A549 (cell line): ENCODE results near the gene SNU13.

Source experiments
- CTCF ChIP-seq: fragments of >200 bp; sonication (Bioruptor Twin); formaldehyde crosslinking; IDR thresholded peaks from 3 replicates; pipeline ENCODE4 v1.5.1; 2016
- E2F6 ChIP-seq: IDR thresholded peaks from 2 replicates; pipeline ENCODE4 v1.6.1; 2012; ENCODE audit warnings: low read depth, borderline replicate concordance
- EP300 ChIP-seq, 2 experiments: fragments of >200 bp; sonication (Bioruptor Twin); formaldehyde crosslinking; IDR thresholded peaks; 2 replicates in 1 of 2; 3 replicates in 1 of 2; pipeline ENCODE4 v1.6.1; 2016 to 2017
- MYC ChIP-seq: IDR thresholded peaks from 2 replicates; pipeline ENCODE4 v1.6.1; 2012; ENCODE audit warnings: mild to moderate bottlenecking, inconsistent platforms, low read length, improper control_type of control experiment, borderline replicate concordance
- SMC3 ChIP-seq: fragments of >200 bp; sonication (Bioruptor Twin); formaldehyde crosslinking; IDR thresholded peaks from 3 replicates; pipeline ENCODE4 v1.6.1; 2018; ENCODE audit warnings: inconsistent platforms

- no peak for TF ChIP-seq SMC3
- no peak for TF ChIP-seq CTCF
- no peak for TF ChIP-seq MYC
- TF ChIP-seq EP300 (IDR thresholded peaks at IDR 0.05): no peak
- TF ChIP-seq E2F6: no peak
These were observed 13.8 kb downstream of the SNU13 start for GRCh38 chr22:41674846-41675340.
